ENCODE results near the gene DCST1.

- TF ChIP-seq, protein P1, sequence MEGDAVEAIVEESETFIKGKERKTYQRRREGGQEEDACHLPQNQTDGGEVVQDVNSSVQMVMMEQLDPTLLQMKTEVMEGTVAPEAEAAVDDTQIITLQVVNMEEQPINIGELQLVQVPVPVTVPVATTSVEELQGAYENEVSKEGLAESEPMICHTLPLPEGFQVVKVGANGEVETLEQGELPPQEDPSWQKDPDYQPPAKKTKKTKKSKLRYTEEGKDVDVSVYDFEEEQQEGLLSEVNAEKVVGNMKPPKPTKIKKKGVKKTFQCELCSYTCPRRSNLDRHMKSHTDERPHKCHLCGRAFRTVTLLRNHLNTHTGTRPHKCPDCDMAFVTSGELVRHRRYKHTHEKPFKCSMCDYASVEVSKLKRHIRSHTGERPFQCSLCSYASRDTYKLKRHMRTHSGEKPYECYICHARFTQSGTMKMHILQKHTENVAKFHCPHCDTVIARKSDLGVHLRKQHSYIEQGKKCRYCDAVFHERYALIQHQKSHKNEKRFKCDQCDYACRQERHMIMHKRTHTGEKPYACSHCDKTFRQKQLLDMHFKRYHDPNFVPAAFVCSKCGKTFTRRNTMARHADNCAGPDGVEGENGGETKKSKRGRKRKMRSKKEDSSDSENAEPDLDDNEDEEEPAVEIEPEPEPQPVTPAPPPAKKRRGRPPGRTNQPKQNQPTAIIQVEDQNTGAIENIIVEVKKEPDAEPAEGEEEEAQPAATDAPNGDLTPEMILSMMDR (IDR thresholded peaks at IDR 0.05) = no peak
- TF ChIP-seq ZFX (IDR thresholded peaks at IDR 0.05; ENCODE audit: borderline replicate concordance) = no peak
Measured at GRCh38 chr1:155030243-155030795, 3.3 kb upstream of the DCST1 start.
